PC-9 (cell line): ENCODE results near the gene SPAST. TPM values are rescaled to one million over a fixed set of nuclear protein-coding genes. Genes with fewer than 3 reads are reported as not detected.
A peak's percentile ranks its signal among the peaks of the same experiment; 100 is the strongest.
"Not testable (repeated sequence)": the region's sequence is repeated elsewhere in the genome, so short reads cannot be mapped to it uniquely, and the experiment has no call there.

Source experiments
- BruUV-seq: library from RNA; stranded (reverse); fragments of 400-500 nt; replicated peaks from 2 replicates; lab custom pipeline; 2021; lab: Mats Ljungman, UMichigan
- CTCF ChIA-PET: fragments of 300-600 bp; sonication (Branson Sonifier 250); formaldehyde crosslinking; loops from one replicate; lab custom pipeline; 2022; ENCODE audit warnings: antibody characterized with exemption; lab: Charles Lee
- POLR2A ChIA-PET: fragments of 300-600 bp; sonication (Branson Sonifier 250); formaldehyde crosslinking; loops from one replicate; lab custom pipeline; 2022; ENCODE audit warnings: antibody characterized with exemption; ENCODE audit not compliant: unreplicated experiment; lab: Charles Lee
- DNase-seq, 2 experiments: peaks; one replicate each; pipeline versions ENCODE4 v3.0.0 to v3.0.0-alpha.2; 2015 to 2022; ENCODE audit warnings: mixed read lengths in 1 of 2
- H2AFZ ChIP-seq: fragments of 200-600 bp; sonication (generic); 2 replicates; pipeline ENCODE4 v1.8.1; 2017; ENCODE audit warnings: antibody characterized with exemption
- H3F3A ChIP-seq: fragments of 200-600 bp; sonication (generic); 2 replicates; pipeline ENCODE4 v1.8.1; 2017; ENCODE audit warnings: antibody characterized with exemption, mild to moderate bottlenecking, low read depth; ENCODE audit not compliant: insufficient read depth
- H3K27ac ChIP-seq: fragments of 200-600 bp; sonication (generic); 2 replicates; pipeline ENCODE4 v1.6.1; 2016; ENCODE audit warnings: mixed run types
- H3K27me3 ChIP-seq: fragments of 200-600 bp; sonication (generic); 2 replicates; pipeline ENCODE4 v1.6.1; 2016; ENCODE audit warnings: low read depth, mixed run types; ENCODE audit not compliant: insufficient read depth
- H3K36me3 ChIP-seq: fragments of 200-600 bp; sonication (generic); 2 replicates; pipeline ENCODE4 v1.6.1; 2016; ENCODE audit warnings: low read depth, mixed run types
- H3K4me1 ChIP-seq: fragments of 200-600 bp; sonication (generic); replicated peaks from 2 replicates; pipeline ENCODE4 v1.6.1; 2016; ENCODE audit warnings: mixed run types; ENCODE audit not compliant: insufficient read depth
- H3K4me2 ChIP-seq: fragments of 200-600 bp; sonication (generic); 2 replicates; pipeline ENCODE4 v1.6.1; 2017; ENCODE audit warnings: mixed run types
- H3K4me3 ChIP-seq: fragments of 200-600 bp; sonication (generic); 2 replicates; pipeline ENCODE4 v1.6.1; 2016; ENCODE audit warnings: mixed run types
- H3K79me2 ChIP-seq: fragments of 200-600 bp; sonication (generic); 2 replicates; pipeline ENCODE4 v1.6.1; 2017; ENCODE audit warnings: low read depth, mixed run types
- H3K9me2 ChIP-seq: fragments of 200-600 bp; sonication (generic); 2 replicates; pipeline ENCODE4 v1.8.1; 2017; ENCODE audit warnings: mild to moderate bottlenecking; ENCODE audit not compliant: insufficient read depth
- H3K9me3 ChIP-seq: fragments of 200-600 bp; sonication (generic); 2 replicates; pipeline ENCODE4 v1.8.1; 2016; ENCODE audit warnings: low read depth; ENCODE audit not compliant: insufficient read depth
- H4K20me1 ChIP-seq: fragments of 200-600 bp; sonication (generic); 2 replicates; pipeline ENCODE4 v1.8.1; 2017; ENCODE audit not compliant: insufficient read depth
- CTCF ChIP-seq: fragments of 200-600 bp; sonication (generic); conservative IDR thresholded peaks from 2 replicates; pipeline ENCODE4 v1.6.1; 2017; ENCODE audit warnings: mixed run types, antibody characterized with exemption, mild to moderate bottlenecking, moderate library complexity
- EZH2 ChIP-seq: fragments of 200-600 bp; sonication (generic); IDR thresholded peaks from 2 replicates; pipeline ENCODE4 v1.8.0; 2017; ENCODE audit warnings: antibody characterized with exemption, low read depth
- intact Hi-C: fragments of 100-400 bp; cut with micrococcal nuclease; formaldehyde crosslinking; loops from one replicate; pipeline ENCODE4 v1.10.0; 2022; ENCODE audit not compliant: unreplicated experiment
- total RNA-seq: library from RNA; stranded (reverse); gene quantifications from 2 replicates; pipeline ENCODE4 v1.2.3, GENCODE V29; 2021

SPAST gene
- total RNA-seq, 1 experiment from 2014 or later, result 19.2 TPM

- TF ChIP-seq CTCF (no peak), EZH2 (no peak)
- DNase-seq, result no peak
- Histone ChIP-seq H3F3A (no peaks in the 10 kb centered on the region; the same call in 1 of the 2 replicates), H3K9me3 (no peaks in the 10 kb centered on the region), H3K27ac (no peak overlapping the region), H3K4me3 (no peak overlapping the region), H2AFZ (no peak overlapping the region), H3K36me3 (no peaks in the 10 kb centered on the region), H3K79me2 (peaks cover 8% of the 10 kb centered on the region), H3K4me2 (no peak overlapping the region), H4K20me1 (0 out of 2 replicates have a peak, but pooled peaks cover 5% of the 10 kb centered on the region), H3K4me1 (peaks cover 5% of the 10 kb centered on the region; the same call in 1 of the 2 replicates), H3K27me3 (no peaks in the 10 kb centered on the region), H3K9me2 (no peaks in the 10 kb centered on the region)
- intact Hi-C loops, result loop anchor here (10.0 kb wide), 1 partner anchor 125 kb away; the partner anchor contains the start of gene DPY30
- ChIA-PET CTCF (no interaction called here), POLR2A (no interaction called here)
- BruUV-seq, result no TSS peak
Observed at GRCh38 chr2:32159678-32160077, 96.3 kb downstream of the SPAST start.

DNA sequence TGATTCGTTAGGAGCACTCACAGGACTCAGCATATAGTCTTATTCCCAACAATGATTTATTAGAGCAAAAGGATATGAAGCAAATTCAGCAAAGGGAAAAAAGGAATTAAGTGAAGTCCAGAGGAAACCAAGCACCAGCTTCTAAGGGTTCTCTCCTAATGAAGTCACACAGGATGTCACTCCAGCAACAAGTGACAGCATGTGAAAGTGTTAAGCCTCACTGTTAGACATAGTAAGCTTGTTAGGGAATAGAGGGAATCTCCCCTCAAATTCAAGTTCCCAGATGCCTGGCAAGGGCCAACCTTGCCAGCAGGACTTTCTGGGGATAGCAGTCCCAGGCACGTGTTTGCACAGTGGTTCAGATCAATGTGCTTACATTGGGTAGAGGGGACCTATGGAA lies 97.9 kb downstream of the SPAST start:
- H3K79me2 ChIP-seq, result peaks cover 15% of the 10 kb centered on the region
- H3K4me2 ChIP-seq, result no peak overlapping the region
- no peaks in the 10 kb centered on the region; the same call in 1 of the 2 replicates for H3F3A ChIP-seq
- TF ChIP-seq EZH2 (no peak), CTCF (no peak)
- H3K36me3 ChIP-seq, result no peaks in the 10 kb centered on the region
- 0 out of 2 replicates have a peak, but pooled peaks cover 5% of the 10 kb centered on the region for H4K20me1 ChIP-seq
- no TSS peak for BruUV-seq
- H3K27me3 ChIP-seq, result no peaks in the 10 kb centered on the region
- DNase-seq, result no peak
- no peaks in the 10 kb centered on the region for H3K9me3 ChIP-seq
- H3K4me1 ChIP-seq, result peaks cover 6% of the 10 kb centered on the region; the same call in 1 of the 2 replicates
- H2AFZ ChIP-seq, result no peak overlapping the region
- H3K9me2 ChIP-seq, result no peaks in the 10 kb centered on the region
- H3K27ac ChIP-seq, result no peak overlapping the region
- H3K4me3 ChIP-seq, result no peak overlapping the region
- intact Hi-C loops, result loop anchor here (10.0 kb wide), 1 partner anchor 126 kb away; the partner anchor contains the start of gene DPY30
- CTCF ChIA-PET, result no interaction called here
- POLR2A ChIA-PET, result no interaction called here

- Histone ChIP-seq H2AFZ (peak overlapping the region; percentile 78; the same call in 1 of the 2 replicates), H3K79me2 (peaks cover 37% of the 10 kb centered on the region), H3K27ac (peak overlapping the region; percentile 78), H3K4me2 (peak overlapping the region; percentile 83), H3K4me1 (peaks cover 19% of the 10 kb centered on the region), H3K4me3 (peak overlapping the region; percentile 87)
- CTCF ChIA-PET, H3K36me3 ChIP-seq, BruUV-seq, H3F3A ChIP-seq, DNase-seq, H4K20me1 ChIP-seq, H3K9me3 ChIP-seq, H3K9me2 ChIP-seq, H3K27me3 ChIP-seq, POLR2A ChIA-PET: not testable (repeated sequence)
- intact Hi-C loops, result loop anchor here (2.0 to 10.0 kb wide), 2 partner anchors 129 to 193 kb away; partner anchors contain the start of genes BIRC6 and DPY30
Observed at GRCh38 chr2:32164254-32164653, 100.9 kb downstream of the SPAST start.

DNA sequence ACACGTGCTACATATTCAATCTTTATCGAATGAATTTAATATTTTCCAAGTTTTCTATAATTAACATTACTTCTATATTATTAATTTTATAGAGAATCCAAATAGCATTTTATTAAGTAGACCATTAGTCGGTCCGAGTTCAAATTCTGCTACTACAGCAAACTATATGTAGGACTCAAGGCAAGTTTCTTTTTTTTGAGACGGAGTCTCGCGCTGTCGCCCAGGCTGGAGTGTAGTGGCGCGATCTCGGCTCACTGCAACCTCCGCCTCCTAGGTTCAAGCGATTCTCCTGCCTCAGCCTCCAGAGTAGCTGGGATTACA lies 101.6 kb downstream of the SPAST start:
- H3F3A ChIP-seq, H3K27me3 ChIP-seq, CTCF ChIA-PET, H4K20me1 ChIP-seq, DNase-seq, H3K9me3 ChIP-seq, H3K9me2 ChIP-seq, H3K36me3 ChIP-seq, BruUV-seq: not testable (repeated sequence)
- H3K4me2 ChIP-seq, result peak overlapping the region; percentile 83
- POLR2A ChIA-PET, result interaction anchor here (0.5 to 0.6 kb wide), 2 partner anchors 219 to 724 kb away, joined by 3 read pairs; no protein-coding TSS in a partner anchor
- H3K79me2 ChIP-seq, result peaks cover 40% of the 10 kb centered on the region
- peak overlapping the region; percentile 87 for H3K4me3 ChIP-seq
- peak overlapping the region; percentile 78 for H2AFZ ChIP-seq
- intact Hi-C loops, result loop anchor here (1.0 to 10.0 kb wide), 3 partner anchors 102 to 192 kb away; partner anchors contain the start of genes BIRC6, DPY30 and SPAST
- peaks cover 19% of the 10 kb centered on the region for H3K4me1 ChIP-seq
- H3K27ac ChIP-seq, result peak overlapping the region; percentile 78
